GM04503 (cell line): ENCODE data around the gene METAP1.
"Not testable (repeated sequence)": the region's sequence is repeated elsewhere in the genome, so short reads cannot be mapped to it uniquely, and the experiment has no call there.

Experiments used
- DNase-seq: peaks from one replicate; pipeline ENCODE4 v3.0.0-alpha.2; 2012; ENCODE audit warnings: low read depth

Gene METAP1

GRCh38 chr4:98997166-98997565 lies 1.6 kb downstream of the METAP1 start:
- DNase-seq = no peak

GRCh38 chr4:98998551-98998950 lies 3.0 kb downstream of the METAP1 start:
- no peak for DNase-seq

DNA sequence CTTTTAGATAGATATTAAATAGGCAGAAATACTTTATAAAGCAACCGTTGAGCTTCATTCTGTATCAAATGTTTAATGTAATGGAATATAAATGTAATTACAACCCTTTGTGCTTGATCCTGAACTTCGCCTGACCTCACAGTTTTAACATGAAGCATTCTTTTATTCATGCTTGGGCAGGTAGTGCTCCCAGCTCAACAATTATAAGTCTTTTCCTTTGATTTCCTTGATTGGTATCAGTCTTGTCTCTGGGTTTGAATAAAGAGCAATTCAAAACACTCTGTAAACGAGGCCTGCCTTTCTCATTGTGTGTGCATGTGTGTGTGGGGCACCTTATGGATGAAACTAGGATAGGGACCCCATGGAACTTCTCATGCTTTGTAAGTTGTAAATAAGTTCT lies 6.8 kb downstream of the METAP1 start:
- DNase-seq = no peak

DNA sequence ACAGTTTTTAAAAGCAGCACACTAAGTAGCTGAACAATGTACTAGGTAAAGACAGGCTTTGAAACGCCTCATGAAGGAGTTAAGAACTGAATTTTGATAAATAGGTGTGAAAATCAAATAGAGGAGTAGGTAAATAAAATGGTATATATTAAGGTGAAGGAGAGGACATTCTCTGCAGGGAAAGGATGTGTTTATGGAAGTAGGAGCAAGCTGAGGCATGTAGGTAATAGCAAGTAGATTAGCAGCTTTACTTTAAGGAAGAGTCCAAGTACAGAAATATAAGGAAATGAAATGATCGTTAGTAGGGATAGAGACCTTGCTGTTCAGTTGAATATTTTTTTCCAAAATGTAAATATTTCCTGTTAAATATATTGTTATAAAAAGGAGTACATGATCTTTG lies 12.5 kb downstream of the METAP1 start:
- no peak for DNase-seq

GRCh38 chr4:99011910-99012309 lies 16.4 kb downstream of the METAP1 start:
- no peak for DNase-seq

GRCh38 chr4:99013402-99013843 lies 17.9 kb downstream of the METAP1 start:
- no peak for DNase-seq

DNA sequence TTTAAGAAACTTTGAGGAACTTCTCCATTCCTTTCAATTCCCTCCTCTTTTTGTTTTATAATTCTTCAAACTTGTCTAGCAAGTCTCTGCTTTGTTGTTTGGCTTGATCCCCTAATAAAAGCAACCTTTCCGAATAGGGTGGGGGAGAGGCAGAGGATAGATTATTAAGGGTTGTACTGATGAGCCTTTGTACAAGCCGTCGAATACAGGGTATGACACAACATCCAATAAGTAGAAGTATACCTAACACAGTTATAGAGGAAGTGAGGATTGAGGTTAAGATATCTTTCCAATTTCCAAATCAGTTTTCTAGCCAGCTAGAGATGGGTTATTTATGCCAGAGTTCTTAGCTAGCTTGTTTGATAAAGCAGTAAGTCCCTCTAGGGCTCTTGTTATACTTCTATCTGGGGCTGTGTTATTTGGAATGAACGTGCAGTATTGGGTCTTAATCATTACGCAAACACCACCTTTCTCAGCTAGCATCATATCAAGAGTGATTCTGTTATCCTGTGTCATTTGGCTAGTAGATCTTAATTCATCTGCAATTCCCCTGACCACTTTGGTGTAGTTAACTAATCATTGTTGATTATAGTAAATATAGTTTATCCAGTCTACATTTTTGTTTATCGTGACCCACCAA lies 18.5 kb downstream of the METAP1 start:
- DNase-seq = no peak

GRCh38 chr4:99021386-99021785 lies 25.9 kb downstream of the METAP1 start:
- no peak for DNase-seq

DNA sequence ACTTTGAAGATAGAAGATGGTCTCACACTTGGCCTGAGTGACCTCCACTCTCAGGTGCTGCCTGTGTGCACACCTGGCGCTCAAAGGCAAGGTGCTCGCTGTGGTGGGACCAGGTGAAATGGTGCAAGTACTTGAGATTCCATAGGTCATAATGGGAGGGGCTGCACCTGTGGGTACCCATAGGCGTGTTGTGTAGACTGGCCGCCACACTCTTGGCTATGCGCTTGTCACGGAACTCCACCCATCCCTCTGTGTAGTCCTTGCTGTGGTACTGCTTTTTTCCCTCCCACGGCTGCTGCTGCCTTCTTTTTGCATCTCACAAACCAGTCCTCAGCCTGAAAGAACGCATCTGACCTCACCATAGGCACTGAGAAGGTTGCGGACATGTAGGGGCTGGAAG lies 27.0 kb downstream of the METAP1 start:
- DNase-seq = no peak

DNA sequence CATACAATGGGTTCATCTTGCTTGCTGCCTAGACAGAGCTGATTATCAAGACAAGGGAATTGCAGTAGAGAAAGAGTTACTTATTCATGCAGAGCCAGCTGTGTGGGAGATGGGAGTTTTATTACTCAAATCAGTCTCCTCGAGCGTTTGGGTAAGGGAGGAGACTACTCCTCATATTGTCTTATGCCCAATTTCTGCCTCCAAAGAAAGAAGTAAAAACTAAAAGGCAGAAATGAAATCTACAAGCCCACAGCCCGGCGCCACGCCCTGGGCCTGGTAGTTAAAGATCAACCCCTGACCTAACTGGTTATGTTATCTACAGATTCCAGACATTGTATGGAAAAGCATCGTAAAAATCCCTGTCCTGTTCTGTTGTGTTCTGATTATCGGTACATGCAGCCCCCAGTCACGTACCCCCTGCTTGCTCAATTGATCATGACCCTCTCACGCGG lies 28.3 kb downstream of the METAP1 start:
- not testable (repeated sequence) for DNase-seq

DNA sequence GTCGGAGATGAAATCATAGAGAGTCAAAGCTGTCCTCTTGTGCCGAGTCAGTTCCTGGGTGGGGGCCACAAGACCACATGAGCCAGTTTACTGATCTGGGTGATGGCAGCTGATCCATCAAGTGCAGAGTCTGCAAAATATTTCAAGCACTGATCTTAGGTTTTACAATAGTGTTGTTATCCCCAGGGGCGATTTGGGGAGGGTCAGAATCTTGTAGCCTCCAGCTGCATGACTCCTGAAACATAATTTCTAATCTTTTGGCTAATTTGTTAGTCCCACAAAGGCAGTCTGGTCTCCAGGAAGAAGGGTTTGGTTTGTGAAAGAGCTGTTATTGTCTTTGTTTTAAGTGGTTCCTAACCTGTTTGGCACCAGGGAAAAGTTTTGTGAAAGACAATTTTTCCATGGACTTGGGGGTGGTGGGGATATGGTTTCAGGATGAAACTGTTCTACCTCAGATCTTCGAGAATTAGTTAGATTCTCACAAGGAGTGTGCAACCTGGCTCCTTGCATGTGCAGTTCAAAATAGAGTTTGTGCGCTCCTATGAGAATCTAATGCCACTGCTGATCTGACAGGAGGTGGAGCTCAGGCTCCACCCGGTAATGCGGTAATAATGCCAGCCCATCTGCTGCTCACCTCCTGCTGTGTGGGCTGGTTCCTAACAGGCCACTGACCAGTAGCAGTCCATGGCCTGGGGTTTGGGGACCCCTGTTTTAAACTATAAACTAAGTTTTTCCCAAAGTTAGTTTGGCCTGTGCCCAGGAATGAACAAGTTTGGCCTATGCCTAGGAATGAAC lies 29.2 kb downstream of the METAP1 start:
- no peak for DNase-seq

DNA sequence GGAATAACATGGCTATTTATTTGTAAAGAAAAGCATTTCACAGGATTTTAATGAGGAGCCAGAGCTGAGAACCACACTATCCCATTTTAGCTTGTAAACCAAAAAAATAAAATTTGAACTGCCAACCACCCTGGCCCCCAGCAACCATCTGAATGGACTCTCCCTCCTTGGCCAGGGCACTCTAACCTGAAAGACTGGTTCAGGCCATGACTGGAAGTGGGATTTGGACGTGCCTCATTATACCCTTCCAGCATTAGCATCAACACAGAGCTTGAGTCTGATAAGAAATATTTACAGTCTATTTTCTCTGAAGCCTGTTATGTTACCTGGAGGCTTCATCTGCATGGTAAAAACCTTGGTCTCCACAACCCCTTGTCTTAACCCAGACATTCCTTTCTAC lies 30.0 kb downstream of the METAP1 start:
- no peak for DNase-seq

GRCh38 chr4:99027304-99027703 lies 31.8 kb downstream of the METAP1 start:
- no peak for DNase-seq

GRCh38 chr4:99028187-99028586 lies 32.7 kb downstream of the METAP1 start:
- DNase-seq = no peak

DNA sequence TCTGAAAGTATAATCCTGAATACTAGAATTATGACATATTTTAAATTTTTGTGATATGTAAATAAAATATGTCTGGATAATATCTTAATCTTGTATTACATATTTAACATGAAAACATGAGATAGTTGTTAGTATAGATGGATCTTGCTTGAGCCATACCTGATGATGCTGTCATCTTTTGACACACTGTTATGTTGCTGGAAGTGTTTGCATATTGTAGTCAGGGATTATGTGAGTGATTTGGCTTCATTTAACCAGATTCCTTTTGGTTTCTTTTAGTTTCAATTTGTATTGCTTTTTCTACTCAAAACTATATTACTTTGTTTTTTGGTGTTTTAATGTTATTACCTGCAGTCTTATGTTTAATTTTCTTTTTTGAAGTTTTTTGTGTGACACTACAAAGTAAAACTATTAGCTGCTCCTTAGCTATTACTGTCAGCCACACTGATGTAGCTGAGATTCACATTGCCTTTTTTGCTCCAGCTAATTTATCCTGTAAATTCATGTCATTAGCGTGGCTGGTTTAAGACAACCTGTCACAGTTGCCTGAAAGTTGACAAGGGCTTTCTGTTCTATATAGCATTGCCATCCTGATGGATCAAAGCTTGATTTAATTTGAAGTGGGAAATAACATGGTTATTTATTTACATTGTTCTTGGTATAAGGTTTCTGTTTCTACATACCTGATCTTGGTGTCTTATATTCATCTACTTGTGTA lies 33.7 kb downstream of the METAP1 start:
- DNase-seq = no peak

GRCh38 chr4:99029852-99030251 lies 34.3 kb downstream of the METAP1 start:
- DNase-seq = no peak

GRCh38 chr4:99033956-99034355 lies 38.4 kb downstream of the METAP1 start:
- DNase-seq = no peak

GRCh38 chr4:99038213-99038612 lies 42.7 kb downstream of the METAP1 start:
- DNase-seq = no peak

- no peak for DNase-seq
Observed at GRCh38 chr4:99043346-99043745, 47.8 kb downstream of the METAP1 start.

DNA sequence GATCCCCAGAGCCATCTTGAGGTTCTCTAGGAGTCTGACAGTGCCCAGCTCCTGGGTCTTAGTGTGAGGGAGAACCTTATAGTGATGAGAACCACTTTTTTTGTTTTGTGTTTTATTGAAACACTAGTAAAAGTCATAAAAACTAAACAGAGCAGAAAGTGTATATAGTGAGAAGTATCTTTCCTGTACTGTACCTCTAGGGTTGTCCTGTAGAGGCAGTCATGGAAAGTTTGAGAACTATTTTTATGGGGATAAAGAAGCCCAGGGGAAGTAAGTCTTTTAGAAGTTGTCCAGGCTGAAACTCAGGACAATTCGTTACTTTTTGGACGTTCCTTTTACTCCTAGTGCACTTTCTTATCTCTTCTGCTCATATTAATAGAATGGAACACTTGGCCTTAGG lies 52.2 kb downstream of the METAP1 start:
- DNase-seq = no peak

- DNase-seq = no peak
Observed at GRCh38 chr4:99052902-99053301, 57.4 kb downstream of the METAP1 start.

GRCh38 chr4:99054428-99054994 lies 59.0 kb downstream of the METAP1 start:
- no peak for DNase-seq

DNA sequence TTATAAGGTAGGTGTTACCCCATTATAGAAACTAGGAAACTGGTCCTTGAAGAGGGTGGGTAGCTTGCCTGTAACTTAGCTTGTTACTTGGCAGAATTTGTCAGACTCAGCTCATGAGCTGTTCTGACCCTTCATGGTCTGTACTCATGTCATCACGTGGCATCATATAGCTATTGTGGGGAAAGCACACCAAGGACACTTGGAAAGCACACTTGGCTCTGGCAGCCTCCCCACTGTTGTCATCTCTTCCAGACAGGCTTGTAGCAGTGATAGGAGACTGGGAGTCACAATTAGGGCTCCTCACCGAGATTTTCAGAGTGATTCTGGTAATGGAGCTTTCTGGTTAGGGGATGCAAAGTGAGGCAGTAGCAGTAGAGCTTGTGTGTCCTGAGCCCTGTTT lies 62.7 kb downstream of the METAP1 start:
- no peak for DNase-seq
